ENCODE measurements around the gene RGN.

RGN gene

GRCh38 chrX:47093248-47093647, 15.0 kb downstream of the RGN start:
- Histone ChIP-seq H3K4me2 (no peak overlapping the region), H4K20me1 (ENCODE audit: insufficient read depth) (no peaks in the 10 kb centered on the region), H3K36me3 (ENCODE audit: insufficient read depth) (no peaks in the 10 kb centered on the region), H2AFZ (ENCODE audit: low read depth) (no peak overlapping the region), H3K4me1 (ENCODE audit: low read depth, poor library complexity, severe bottlenecking) (peaks cover 30% of the 10 kb centered on the region), H3K27ac (no peak overlapping the region), H3K9ac (no peak overlapping the region), H3K4me3 (IDR thresholded peaks at IDR 0.05; ENCODE audit: insufficient read depth, low read depth, low read length) (no peak overlapping the region), H3K27me3 (ENCODE audit: insufficient read depth, low read depth) (no peaks in the 10 kb centered on the region), H3K79me2 (ENCODE audit: insufficient read depth, low read depth) (no peaks in the 10 kb centered on the region)
- peak; percentile 65 for TF ChIP-seq CTCF (conservative IDR thresholded peaks at IDR 0.05; ENCODE audit: low read depth, low read length)

GRCh38 chrX:47093860-47094259, 15.6 kb downstream of the RGN start:
- H3K27me3 ChIP-seq (ENCODE audit: insufficient read depth, low read depth): no peaks in the 10 kb centered on the region
- H2AFZ ChIP-seq (ENCODE audit: low read depth): no peak overlapping the region

DNA sequence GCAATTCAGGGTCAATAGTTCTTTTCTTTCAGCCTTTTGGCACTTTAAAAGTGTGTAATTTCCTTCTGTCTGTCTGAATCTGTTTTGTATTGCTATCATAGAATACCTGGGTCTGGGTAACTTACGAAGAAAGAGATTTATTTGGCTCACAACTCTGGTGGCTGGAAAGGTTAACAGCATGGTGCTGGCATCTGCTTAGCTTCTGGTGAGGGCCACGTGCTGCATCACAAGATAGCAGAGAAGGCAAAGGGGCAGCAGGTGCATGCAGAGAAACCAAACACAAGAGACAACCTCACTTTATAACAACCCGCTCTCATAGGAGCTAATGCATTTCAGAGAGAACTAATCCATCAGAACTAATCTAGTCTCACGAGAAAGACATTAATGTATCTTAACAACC, 18.8 kb downstream of the RGN start:
- no peak overlapping the region for H3K4me3 ChIP-seq (IDR thresholded peaks at IDR 0.05; ENCODE audit: insufficient read depth, low read depth, low read length)
- H3K79me2 ChIP-seq (ENCODE audit: insufficient read depth, low read depth): no peaks in the 10 kb centered on the region
- no peak overlapping the region for H3K9ac ChIP-seq
- H3K36me3 ChIP-seq (ENCODE audit: insufficient read depth): no peaks in the 10 kb centered on the region
- no peak overlapping the region for H3K4me2 ChIP-seq
- H2AFZ ChIP-seq (ENCODE audit: low read depth): no peak overlapping the region
- H3K4me1 ChIP-seq (ENCODE audit: low read depth, poor library complexity, severe bottlenecking): peaks cover 8% of the 10 kb centered on the region
- no peak for TF ChIP-seq CTCF (conservative IDR thresholded peaks at IDR 0.05; ENCODE audit: low read depth, low read length)
- no peaks in the 10 kb centered on the region for H4K20me1 ChIP-seq (ENCODE audit: insufficient read depth)
- no peak overlapping the region for H3K27ac ChIP-seq
- no peaks in the 10 kb centered on the region for H3K27me3 ChIP-seq (ENCODE audit: insufficient read depth, low read depth)

More at GRCh38 chrX:47093860-47094259, 15.6 kb downstream of the RGN start:
- no peak for TF ChIP-seq CTCF (conservative IDR thresholded peaks at IDR 0.05; ENCODE audit: low read depth, low read length)
- H3K4me1 ChIP-seq (ENCODE audit: low read depth, poor library complexity, severe bottlenecking): peaks cover 30% of the 10 kb centered on the region
- no peaks in the 10 kb centered on the region for H3K36me3 ChIP-seq (ENCODE audit: insufficient read depth)
- no peak overlapping the region for H3K27ac ChIP-seq
- no peak overlapping the region for H3K4me3 ChIP-seq (IDR thresholded peaks at IDR 0.05; ENCODE audit: insufficient read depth, low read depth, low read length)
- H4K20me1 ChIP-seq (ENCODE audit: insufficient read depth): no peaks in the 10 kb centered on the region
- H3K79me2 ChIP-seq (ENCODE audit: insufficient read depth, low read depth): no peaks in the 10 kb centered on the region
- no peak overlapping the region for H3K4me2 ChIP-seq
- H3K9ac ChIP-seq: no peak overlapping the region

DNA sequence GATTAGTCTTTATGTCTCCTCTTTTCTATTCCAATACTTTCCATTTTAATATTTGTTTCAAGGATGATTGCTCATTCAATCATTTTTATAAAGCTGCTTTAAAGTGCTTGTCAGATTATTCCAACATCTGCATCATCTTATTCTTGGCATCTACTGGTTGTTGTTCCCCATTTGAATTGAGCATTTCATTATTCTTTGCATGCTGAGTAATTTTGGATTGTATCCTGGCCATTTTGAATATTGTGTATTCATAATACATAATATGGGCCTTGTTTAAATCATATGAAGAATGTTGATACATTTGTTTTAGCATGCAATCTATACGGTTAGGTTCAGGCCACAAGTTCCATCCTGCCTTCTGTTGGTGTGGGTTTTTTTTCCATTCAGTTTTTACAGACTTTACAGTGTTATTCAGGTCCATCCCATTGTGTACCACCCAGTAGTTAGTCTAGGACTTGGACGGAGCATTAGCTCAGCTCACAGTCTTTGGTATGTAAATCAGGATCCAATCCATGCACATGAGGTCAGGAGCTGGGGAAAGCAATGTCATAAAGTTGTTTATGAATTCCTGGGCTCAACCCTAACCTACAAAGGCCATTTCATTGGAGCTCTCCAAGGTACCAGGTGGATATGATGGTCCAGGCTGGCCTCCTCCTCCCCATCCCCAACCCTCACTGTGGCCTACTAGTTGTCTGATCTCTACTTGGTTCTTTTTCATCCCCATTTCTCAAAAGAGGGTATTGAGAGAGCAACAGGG, 20.3 kb downstream of the RGN start:
- H4K20me1 ChIP-seq (ENCODE audit: insufficient read depth): no peaks in the 10 kb centered on the region
- no peak for TF ChIP-seq CTCF (conservative IDR thresholded peaks at IDR 0.05; ENCODE audit: low read depth, low read length)
- no peak overlapping the region for H3K4me3 ChIP-seq (IDR thresholded peaks at IDR 0.05; ENCODE audit: insufficient read depth, low read depth, low read length)

More for the DNA sequence above, 20.3 kb downstream of the RGN start:
- no peak overlapping the region for H3K27ac ChIP-seq
- H2AFZ ChIP-seq (ENCODE audit: low read depth): no peak overlapping the region
- H3K9ac ChIP-seq: no peak overlapping the region
- no peaks in the 10 kb centered on the region for H3K27me3 ChIP-seq (ENCODE audit: insufficient read depth, low read depth)
- no peaks in the 10 kb centered on the region for H3K4me1 ChIP-seq (ENCODE audit: low read depth, poor library complexity, severe bottlenecking)
- no peaks in the 10 kb centered on the region for H3K79me2 ChIP-seq (ENCODE audit: insufficient read depth, low read depth)
- H3K4me2 ChIP-seq: no peak overlapping the region
- H3K36me3 ChIP-seq (ENCODE audit: insufficient read depth): no peaks in the 10 kb centered on the region

All from KMS-11 (cell line).